22Rv1 (cell line): ENCODE measurements around the gene SAMD4A.

Source experiments
- CTCF ChIP-seq: fragments of 450-650 bp; IDR thresholded peaks from 2 replicates; pipeline ENCODE4 v1.5.1; 2017; ENCODE audit warnings: mild to moderate bottlenecking
- ZFX ChIP-seq: fragments of 450-650 bp; IDR thresholded peaks from 2 replicates; pipeline ENCODE4 v1.6.1; 2017; ENCODE audit warnings: antibody characterized with exemption, borderline replicate concordance

GRCh38 chr14:54722791-54723432 lies 156.0 kb downstream of the SAMD4A start:
- TF ChIP-seq CTCF (peak; percentile 33; the same call in 1 of the 2 replicates), ZFX (no peak)
